Spleen (tissue), 7 donors: ENCODE data around the gene ADCY1.
A peak's percentile ranks its signal among the peaks of the same experiment; 100 is the strongest.
"Not testable (repeated sequence)": the region's sequence is repeated elsewhere in the genome, so short reads cannot be mapped to it uniquely, and the experiment has no call there.

Experiments used
- POLR2A ChIP-seq, 3 donors: fragments of 450-650 bp; IDR thresholded peaks; one replicate each; pipeline ENCODE4 v1.5.1; 2017; ENCODE audit warnings: antibody characterized with exemption in 3 of 3, mild to moderate bottlenecking in 1 of 3
- POLR2AphosphoS5 ChIP-seq, 3 donors: sonication (generic); formaldehyde crosslinking; IDR thresholded peaks; one replicate each; pipeline ENCODE4 v1.5.1; 2017; ENCODE audit warnings: antibody characterized with exemption in 3 of 3
- TF ChIP-seq, protein P1 (sequence below), 11 experiments: fragments of 200-600 bp in 7 of 11; fragments of 450-650 bp in 4 of 11; sonication (generic) in 4 of 11; IDR thresholded peaks in 8 of 11; conservative IDR thresholded peaks in 3 of 11; 1 replicate in 7 of 11; 2 replicates in 4 of 11; pipeline versions ENCODE4 v1.4.0 to v1.8.0; 2016 to 2021; ENCODE audit warnings: antibody characterized with exemption in 11 of 11, inconsistent platforms in 4 of 11, mild to moderate bottlenecking in 1 of 11
- donor health status: DM: no; HTN: no; CAD: no; lungs with moderate emphysema.
- donor health status: DM: no; HTN: no; CAD: no.
- donor health status: DM: no; HTN: no; CAD: no.

DNA sequence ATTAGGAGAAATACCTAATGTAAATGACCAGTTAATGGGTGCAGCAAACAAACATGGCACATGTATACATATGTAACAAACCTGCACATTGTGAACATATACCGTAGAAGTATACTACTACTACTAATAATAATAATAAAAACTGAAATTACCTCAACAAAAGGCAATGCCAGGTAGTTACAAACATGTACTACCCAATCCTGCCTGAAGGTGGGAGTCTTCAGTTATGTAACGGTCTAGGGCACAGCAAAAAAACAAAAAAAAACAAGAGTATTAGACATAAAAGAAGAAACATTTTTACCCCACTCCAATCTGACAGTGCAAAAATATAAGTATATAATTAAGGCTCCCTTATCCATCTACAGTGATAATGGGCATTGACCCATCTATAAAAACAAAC lies 182.6 kb downstream of the ADCY1 start:
- TF ChIP-seq, protein P1, sequence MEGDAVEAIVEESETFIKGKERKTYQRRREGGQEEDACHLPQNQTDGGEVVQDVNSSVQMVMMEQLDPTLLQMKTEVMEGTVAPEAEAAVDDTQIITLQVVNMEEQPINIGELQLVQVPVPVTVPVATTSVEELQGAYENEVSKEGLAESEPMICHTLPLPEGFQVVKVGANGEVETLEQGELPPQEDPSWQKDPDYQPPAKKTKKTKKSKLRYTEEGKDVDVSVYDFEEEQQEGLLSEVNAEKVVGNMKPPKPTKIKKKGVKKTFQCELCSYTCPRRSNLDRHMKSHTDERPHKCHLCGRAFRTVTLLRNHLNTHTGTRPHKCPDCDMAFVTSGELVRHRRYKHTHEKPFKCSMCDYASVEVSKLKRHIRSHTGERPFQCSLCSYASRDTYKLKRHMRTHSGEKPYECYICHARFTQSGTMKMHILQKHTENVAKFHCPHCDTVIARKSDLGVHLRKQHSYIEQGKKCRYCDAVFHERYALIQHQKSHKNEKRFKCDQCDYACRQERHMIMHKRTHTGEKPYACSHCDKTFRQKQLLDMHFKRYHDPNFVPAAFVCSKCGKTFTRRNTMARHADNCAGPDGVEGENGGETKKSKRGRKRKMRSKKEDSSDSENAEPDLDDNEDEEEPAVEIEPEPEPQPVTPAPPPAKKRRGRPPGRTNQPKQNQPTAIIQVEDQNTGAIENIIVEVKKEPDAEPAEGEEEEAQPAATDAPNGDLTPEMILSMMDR (IDR thresholded peaks at IDR 0.05 in 8 of 11, conservative IDR thresholded peaks at IDR 0.05 in 3 of 11), result peak in 5 of 11 experiments; percentile 3 to 39 (median 19)
- TF ChIP-seq POLR2A, POLR2AphosphoS5 (IDR thresholded peaks at IDR 0.05): not testable (repeated sequence)
